ENCODE results near the gene TMEM220. TPM values are rescaled to one million over a fixed set of nuclear protein-coding genes. Genes with fewer than 3 reads are reported as not detected.

Gene TMEM220
- total RNA-seq (1 to 10 TPM; 1.8 to 4.7 (median 3.5) TPM), total RNA-seq (1.4 to 5.7 (median 3.0) reads per million in 29 experiments)
- total RNA-seq (2013) = 0.94 TPM

DNA sequence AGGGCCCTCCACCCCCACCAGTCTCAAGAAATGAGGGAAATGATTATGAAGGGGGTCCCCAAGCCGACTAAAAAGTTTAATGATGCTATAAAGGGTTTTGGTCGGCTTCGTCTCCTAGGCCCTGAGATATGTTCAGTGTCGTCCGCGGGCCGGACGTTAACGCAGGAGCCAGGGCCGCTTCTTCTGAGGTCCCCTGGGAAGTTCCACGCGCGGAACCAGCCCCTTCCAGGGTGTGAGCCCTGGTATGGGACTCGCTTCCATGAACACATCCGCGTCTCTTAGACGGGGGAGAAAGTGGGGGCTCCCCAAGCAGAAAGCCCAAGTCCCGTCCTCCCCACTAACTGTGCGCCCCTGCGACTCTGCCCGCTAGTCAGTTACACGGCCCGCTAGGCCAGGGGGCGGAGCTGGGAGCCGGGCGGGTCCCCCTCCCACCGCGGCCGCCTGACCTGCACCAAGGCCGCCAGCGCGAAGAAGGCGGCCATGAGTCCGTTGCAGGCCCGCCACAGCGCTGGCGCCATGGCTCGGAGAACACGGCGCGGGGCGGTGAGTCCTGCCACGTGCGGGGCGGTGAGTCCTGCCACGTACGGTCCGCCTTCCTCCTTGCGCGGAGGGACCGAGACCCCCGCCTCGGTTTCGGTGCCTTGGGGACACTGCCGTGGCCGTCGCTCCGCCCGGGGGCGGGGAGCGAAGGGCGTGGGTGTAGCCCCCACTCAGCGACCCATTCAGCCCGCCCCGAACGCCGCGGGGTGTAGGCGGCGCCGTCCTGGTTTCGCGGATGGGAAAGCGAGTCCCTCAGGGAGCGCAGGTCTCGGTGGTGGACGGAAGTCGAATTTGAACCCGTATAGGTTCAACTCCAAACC, at the start of gene TMEM220:
TSS of gene TMEM220 (minus strand) at position 690 of the 860 bp plus-strand sequence. CDS start at position 518, 172 bp downstream.
- peak within 1 kb of the TSS; percentile 88 to 96 (median 91) for H3K4me3 Mint-ChIP-seq
- H3K36me3 Mint-ChIP-seq = no peaks in the 10 kb centered on the region
- ChIA-PET CTCF (interaction anchor here (0.6 kb wide), 2 partner anchors 12 to 18 kb away, joined by 3 to 5 read pairs; no protein-coding TSS in a partner anchor), POLR2A (interaction anchor here in 1 of 2 donors (0.6 kb wide), 1 partner anchor 33 kb away, joined by 5 read pairs; no protein-coding TSS in a partner anchor)
- no peaks in the 10 kb centered on the region for H3K9me3 ChIP-seq
- peaks cover 0 to 5% of the 10 kb centered on the region in 2 donors for H3K27me3 Mint-ChIP-seq
- DNase-seq (peak in 23 of 35 experiments; percentile 3 to 45 (median 15)), ATAC-seq (replicated peaks in 1 of 4) (peak; percentile 74 to 83 (median 78))
- H3K4me1 Mint-ChIP-seq = peaks cover 14 to 17% (median 17%) of the 10 kb centered on the region in 3 donors
- WGBS (ENCODE audit: insufficient coverage) = 9% methylated on average over 61 of the region's 79 CpGs
- H3K4me3 ChIP-seq (ENCODE audit: control insufficient read depth in 1 of 2, extremely low read depth in 1 of 2, low read length in 1 of 2) = peak within 1 kb of the TSS; percentile 64 to 80
- peaks cover 0 to 21% of the 10 kb centered on the region in 2 experiments for H3K27me3 ChIP-seq (replicated peaks in 1 of 2; ENCODE audit: control insufficient read depth in 2 of 2, extremely low read depth in 1 of 2, insufficient read depth in 2 of 2, low read length in 1 of 2)
- H3K9me3 Mint-ChIP-seq = no peaks in the 10 kb centered on the region
- H3K4me1 ChIP-seq (ENCODE audit: control insufficient read depth in 1 of 2, extremely low read depth in 1 of 2, insufficient read depth in 2 of 2, low read length in 2 of 2) = peaks cover 0 to 11% of the 10 kb centered on the region in 2 experiments
- peak within 1 kb of the TSS; percentile 59 to 80 for H3K27ac Mint-ChIP-seq
- H3K36me3 ChIP-seq (ENCODE audit: control insufficient read depth in 2 of 2, extremely low read depth in 1 of 2, insufficient read depth in 1 of 2, low read length in 1 of 2) = no peaks in the 10 kb centered on the region
- no peak within 1 kb of the TSS for H3K27ac ChIP-seq (ENCODE audit: low read length)

DNA sequence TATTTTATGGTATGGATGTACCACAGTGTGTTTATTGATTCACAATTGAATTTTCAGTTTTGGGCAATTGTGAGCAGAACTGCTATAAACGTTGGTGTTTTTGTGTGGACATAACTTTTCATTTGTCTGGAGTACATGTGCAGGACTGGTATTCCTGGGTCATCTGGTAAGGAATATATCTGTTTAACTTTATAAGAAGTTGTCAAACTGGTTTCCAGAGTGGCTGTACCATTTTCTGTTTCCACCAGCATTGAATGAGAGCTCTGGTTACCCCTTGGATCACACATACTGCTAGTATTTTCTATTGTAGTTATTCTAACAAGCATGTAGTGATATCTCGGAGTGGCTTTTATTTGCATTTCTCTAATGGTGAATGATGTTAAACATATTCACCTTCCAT, 49.8 kb upstream of the TMEM220 start:
- DNase-seq (no peak), ATAC-seq (replicated peaks in 1 of 4) (no peak)
- Mint-ChIP-seq H3K27ac (no peak overlapping the region), H3K4me1 (no peaks in the 10 kb centered on the region), H3K9me3 (peaks cover 10 to 23% (median 16%) of the 10 kb centered on the region in 3 donors), H3K4me3 (no peak overlapping the region), H3K36me3 (peaks cover 4% of the 10 kb centered on the region), H3K27me3 (peaks cover 0 to 6% of the 10 kb centered on the region in 2 donors)
- Histone ChIP-seq H3K27ac (ENCODE audit: low read length) (no peak overlapping the region), H3K36me3 (ENCODE audit: control insufficient read depth in 2 of 2, extremely low read depth in 1 of 2, insufficient read depth in 1 of 2, low read length in 1 of 2) (no peaks in the 10 kb centered on the region), H3K9me3 (no peaks in the 10 kb centered on the region), H3K4me3 (ENCODE audit: control insufficient read depth in 1 of 2, extremely low read depth in 1 of 2, low read length in 1 of 2) (no peak overlapping the region), H3K4me1 (ENCODE audit: control insufficient read depth in 1 of 2, extremely low read depth in 1 of 2, insufficient read depth in 2 of 2, low read length in 2 of 2) (no peaks in the 10 kb centered on the region), H3K27me3 (replicated peaks in 1 of 2; ENCODE audit: control insufficient read depth in 2 of 2, extremely low read depth in 1 of 2, insufficient read depth in 2 of 2, low read length in 1 of 2) (no peaks in the 10 kb centered on the region)
- CTCF ChIA-PET = no interaction called here
- no CpG with 5 or more reads among the region's 2 CpGs for WGBS (ENCODE audit: insufficient coverage)
- POLR2A ChIA-PET = interaction anchor here in 1 of 2 donors (0.7 kb wide), 1 partner anchor 64 kb away, joined by 5 read pairs; no protein-coding TSS in a partner anchor

DNA sequence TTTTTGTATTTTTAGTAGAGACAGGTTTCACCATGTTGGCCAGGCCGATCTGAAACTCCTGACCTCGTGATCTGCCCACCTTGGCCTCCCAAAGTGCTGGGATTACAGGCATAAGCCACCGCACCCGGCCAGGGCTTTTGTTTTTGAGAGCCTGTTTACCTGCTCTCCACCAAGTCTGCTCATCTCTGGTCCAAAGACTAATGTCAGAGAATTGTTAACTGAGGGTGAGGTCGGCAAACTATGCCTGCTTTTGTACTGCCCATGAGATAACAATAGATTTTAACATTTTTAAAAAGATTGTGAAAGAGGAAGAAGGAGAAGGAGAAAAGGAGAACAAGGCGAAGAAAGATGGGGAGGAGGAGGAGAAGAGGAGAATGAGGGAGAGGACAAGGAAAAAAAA, 48.1 kb upstream of the TMEM220 start:
- ATAC-seq (replicated peaks in 1 of 4) = no peak
- Histone ChIP-seq H3K27ac (ENCODE audit: low read length) (no peak overlapping the region), H3K9me3 (no peaks in the 10 kb centered on the region), H3K36me3 (ENCODE audit: control insufficient read depth in 2 of 2, extremely low read depth in 1 of 2, insufficient read depth in 1 of 2, low read length in 1 of 2) (no peaks in the 10 kb centered on the region), H3K4me3 (ENCODE audit: control insufficient read depth in 1 of 2, extremely low read depth in 1 of 2, low read length in 1 of 2) (no peak overlapping the region), H3K27me3 (replicated peaks in 1 of 2; ENCODE audit: control insufficient read depth in 2 of 2, extremely low read depth in 1 of 2, insufficient read depth in 2 of 2, low read length in 1 of 2) (no peaks in the 10 kb centered on the region), H3K4me1 (ENCODE audit: control insufficient read depth in 1 of 2, extremely low read depth in 1 of 2, insufficient read depth in 2 of 2, low read length in 2 of 2) (no peaks in the 10 kb centered on the region)
- Mint-ChIP-seq H3K4me3 (no peak overlapping the region), H3K27ac (no peak overlapping the region), H3K4me1 (no peaks in the 10 kb centered on the region), H3K27me3 (peaks cover 0 to 3% of the 10 kb centered on the region in 2 donors), H3K9me3 (peaks cover 3 to 10% (median 8%) of the 10 kb centered on the region in 3 donors), H3K36me3 (peaks cover 3% of the 10 kb centered on the region)
- ChIA-PET CTCF (no interaction called here), POLR2A (no interaction called here)
- no peak for DNase-seq
- 51% methylated on average over 3 of the region's 6 CpGs for WGBS (ENCODE audit: insufficient coverage)

DNA sequence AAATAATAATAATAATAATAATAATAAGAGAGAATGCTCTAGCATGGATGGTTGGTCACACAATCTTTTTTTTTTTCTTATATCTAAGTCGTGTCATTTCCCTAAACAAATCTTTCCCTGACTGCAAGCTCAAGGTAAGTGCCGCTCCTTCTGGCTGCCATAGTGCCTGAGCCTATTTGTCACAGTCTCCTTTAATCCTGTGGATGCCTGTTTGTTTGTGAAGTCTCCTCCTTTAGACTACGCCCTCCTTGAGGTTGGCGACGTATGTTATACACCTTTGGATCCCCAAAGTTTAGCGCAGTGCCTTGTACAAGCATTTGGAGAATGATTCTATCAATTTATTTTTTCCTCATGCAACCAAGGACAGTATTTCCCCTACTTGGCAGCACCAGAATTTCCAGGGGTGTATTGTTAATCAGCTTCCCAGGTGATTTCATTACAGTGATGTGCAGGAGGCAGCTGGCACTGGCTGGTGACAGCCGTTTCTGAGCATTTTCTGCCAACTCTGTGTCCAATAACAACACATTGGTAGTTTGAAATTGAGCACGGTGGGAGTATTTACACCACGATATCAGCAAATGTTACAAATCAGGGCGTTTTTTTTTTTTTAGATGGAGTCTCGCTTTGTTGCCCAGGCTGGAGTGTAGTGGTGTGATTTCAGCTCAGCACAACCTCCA, 47.4 kb upstream of the TMEM220 start:
- CTCF ChIA-PET = no interaction called here
- no peak overlapping the region for H3K27ac ChIP-seq (ENCODE audit: low read length)
- no peak for DNase-seq
- Mint-ChIP-seq H3K9me3 (peaks cover 3 to 9% (median 4%) of the 10 kb centered on the region in 3 donors), H3K27me3 (peaks cover 0 to 3% of the 10 kb centered on the region in 2 donors), H3K27ac (no peak overlapping the region), H3K4me1 (no peaks in the 10 kb centered on the region), H3K36me3 (no peaks in the 10 kb centered on the region), H3K4me3 (no peak overlapping the region)
- H3K36me3 ChIP-seq (ENCODE audit: control insufficient read depth in 2 of 2, extremely low read depth in 1 of 2, insufficient read depth in 1 of 2, low read length in 1 of 2) = no peaks in the 10 kb centered on the region
- POLR2A ChIA-PET = no interaction called here
- no peaks in the 10 kb centered on the region for H3K27me3 ChIP-seq (replicated peaks in 1 of 2; ENCODE audit: control insufficient read depth in 2 of 2, extremely low read depth in 1 of 2, insufficient read depth in 2 of 2, low read length in 1 of 2)
- ATAC-seq (replicated peaks in 1 of 4) = no peak
- no peak overlapping the region for H3K4me3 ChIP-seq (ENCODE audit: control insufficient read depth in 1 of 2, extremely low read depth in 1 of 2, low read length in 1 of 2)
- H3K4me1 ChIP-seq (ENCODE audit: control insufficient read depth in 1 of 2, extremely low read depth in 1 of 2, insufficient read depth in 2 of 2, low read length in 2 of 2) = no peaks in the 10 kb centered on the region
- 70% methylated on average over 2 of the region's 11 CpGs for WGBS (ENCODE audit: insufficient coverage)
- no peaks in the 10 kb centered on the region for H3K9me3 ChIP-seq

DNA sequence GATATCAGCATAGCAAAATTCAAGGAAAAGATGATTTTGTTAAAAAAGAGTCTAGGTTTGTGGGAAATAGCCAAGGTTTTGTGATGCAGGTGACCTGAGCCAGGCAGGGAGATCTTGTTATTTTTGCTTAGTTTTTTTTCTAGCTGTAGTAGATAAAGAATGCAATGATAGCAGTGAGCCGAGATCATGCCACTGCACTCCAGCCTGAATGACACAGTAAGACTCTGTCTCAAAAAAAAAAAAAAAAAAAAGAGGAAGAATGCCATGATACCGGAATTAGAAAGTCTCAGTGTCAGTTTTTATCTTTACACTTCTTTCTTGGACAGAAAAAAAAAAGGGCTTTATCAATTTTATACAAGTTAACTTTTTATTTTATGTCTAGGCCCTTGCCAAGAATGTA, 46.6 kb upstream of the TMEM220 start:
- no peaks in the 10 kb centered on the region for H3K27me3 ChIP-seq (replicated peaks in 1 of 2; ENCODE audit: control insufficient read depth in 2 of 2, extremely low read depth in 1 of 2, insufficient read depth in 2 of 2, low read length in 1 of 2)
- H3K27me3 Mint-ChIP-seq = peaks cover 0 to 3% of the 10 kb centered on the region in 2 donors
- ChIA-PET CTCF (interaction anchor here in 1 of 2 donors (0.6 kb wide), 1 partner anchor 68 kb away, joined by 3 read pairs; no protein-coding TSS in a partner anchor), POLR2A (no interaction called here)
- H3K27ac ChIP-seq (ENCODE audit: low read length) = no peak overlapping the region
- peaks cover 9 to 15% (median 9%) of the 10 kb centered on the region in 3 donors for H3K9me3 Mint-ChIP-seq
- no peaks in the 10 kb centered on the region for H3K4me1 Mint-ChIP-seq
- H3K4me3 Mint-ChIP-seq = no peak overlapping the region
- no peaks in the 10 kb centered on the region for H3K36me3 ChIP-seq (ENCODE audit: control insufficient read depth in 2 of 2, extremely low read depth in 1 of 2, insufficient read depth in 1 of 2, low read length in 1 of 2)
- H3K27ac Mint-ChIP-seq = no peak overlapping the region
- H3K36me3 Mint-ChIP-seq = no peaks in the 10 kb centered on the region
- ATAC-seq (replicated peaks in 1 of 4) (no peak), DNase-seq (no peak)
- no peak overlapping the region for H3K4me3 ChIP-seq (ENCODE audit: control insufficient read depth in 1 of 2, extremely low read depth in 1 of 2, low read length in 1 of 2)
- H3K9me3 ChIP-seq = no peaks in the 10 kb centered on the region
- H3K4me1 ChIP-seq (ENCODE audit: control insufficient read depth in 1 of 2, extremely low read depth in 1 of 2, insufficient read depth in 2 of 2, low read length in 2 of 2) = no peaks in the 10 kb centered on the region
- 60% methylated on average over 1 of the region's 2 CpGs for WGBS (ENCODE audit: insufficient coverage)

DNA sequence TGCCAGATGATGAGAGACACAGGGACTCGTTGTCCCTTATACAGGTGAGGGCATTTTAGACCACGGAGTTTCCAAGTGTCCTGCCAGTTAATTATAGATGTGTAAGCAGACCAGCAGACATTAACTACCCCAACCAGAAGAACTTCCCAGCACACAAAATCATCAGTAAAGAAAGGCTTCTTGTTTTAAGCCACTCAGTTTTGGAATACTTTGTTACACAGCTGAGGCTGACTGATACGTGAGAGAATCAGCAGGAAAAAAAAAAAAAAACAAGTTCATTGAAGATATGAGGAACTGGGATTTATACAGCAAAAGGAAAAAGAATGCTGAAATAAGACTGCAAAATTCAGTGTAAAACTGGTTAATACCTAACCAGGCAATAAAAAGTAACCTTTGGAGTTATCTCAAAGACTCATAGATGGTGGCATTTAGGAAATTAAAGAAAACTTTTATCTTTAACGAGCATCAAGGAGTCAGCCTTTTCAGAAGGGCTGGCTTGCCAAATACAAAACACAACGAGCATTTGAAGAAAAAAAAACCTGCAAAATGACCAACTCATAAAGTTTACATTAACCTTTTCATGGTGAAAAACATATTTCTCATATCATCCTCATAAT, 46.0 kb upstream of the TMEM220 start:
- H3K4me3 ChIP-seq (ENCODE audit: control insufficient read depth in 1 of 2, extremely low read depth in 1 of 2, low read length in 1 of 2) = no peak overlapping the region
- H3K4me1 Mint-ChIP-seq = no peaks in the 10 kb centered on the region
- no peak overlapping the region for H3K27ac Mint-ChIP-seq
- peaks cover 0 to 3% of the 10 kb centered on the region in 2 donors for H3K27me3 Mint-ChIP-seq
- no peak for ATAC-seq (replicated peaks in 1 of 4)
- ChIA-PET CTCF (interaction anchor here in 1 of 2 donors (0.6 kb wide), 1 partner anchor 115 kb away, joined by 4 read pairs; no protein-coding TSS in a partner anchor), POLR2A (no interaction called here)
- H3K9me3 Mint-ChIP-seq = peaks cover 10 to 17% (median 11%) of the 10 kb centered on the region in 3 donors
- no peaks in the 10 kb centered on the region for H3K36me3 ChIP-seq (ENCODE audit: control insufficient read depth in 2 of 2, extremely low read depth in 1 of 2, insufficient read depth in 1 of 2, low read length in 1 of 2)
- no peaks in the 10 kb centered on the region for H3K4me1 ChIP-seq (ENCODE audit: control insufficient read depth in 1 of 2, extremely low read depth in 1 of 2, insufficient read depth in 2 of 2, low read length in 2 of 2)
- H3K27me3 ChIP-seq (replicated peaks in 1 of 2; ENCODE audit: control insufficient read depth in 2 of 2, extremely low read depth in 1 of 2, insufficient read depth in 2 of 2, low read length in 1 of 2) = no peaks in the 10 kb centered on the region
- H3K27ac ChIP-seq (ENCODE audit: low read length) = no peak overlapping the region
- WGBS (ENCODE audit: insufficient coverage) = 45% methylated on average over 2 of the region's 5 CpGs
- no peak overlapping the region for H3K4me3 Mint-ChIP-seq
- H3K36me3 Mint-ChIP-seq = no peaks in the 10 kb centered on the region
- DNase-seq = no peak
- H3K9me3 ChIP-seq = no peaks in the 10 kb centered on the region
